ENCODE results near the gene LPIN1.

Gene LPIN1

DNA sequence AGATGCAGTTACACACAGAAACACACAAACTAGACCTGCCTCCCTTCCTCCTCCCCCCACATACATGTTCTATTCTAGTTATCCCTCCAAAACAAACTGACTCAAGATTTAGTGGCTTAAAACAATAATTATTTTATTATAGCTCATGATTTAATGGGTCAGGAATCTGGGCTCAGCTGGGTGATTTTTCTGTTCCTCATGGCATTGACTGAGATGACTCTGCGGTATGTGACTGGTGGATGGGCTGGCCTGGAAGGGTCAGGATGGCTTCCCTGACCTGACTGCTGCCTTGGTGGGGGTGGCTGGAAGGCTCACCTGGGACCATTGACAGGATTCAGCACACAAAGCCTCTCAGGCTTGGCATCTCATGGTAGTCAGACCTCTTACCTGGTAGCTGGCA lies 42.7 kb upstream of the LPIN1 start:
- H3K4me1 ChIP-seq (ENCODE audit: insufficient read depth, poor library complexity, severe bottlenecking), result no peaks in the 10 kb centered on the region
- H3K9me3 ChIP-seq (ENCODE audit: severe bottlenecking), result no peaks in the 10 kb centered on the region
- H3K36me3 ChIP-seq (ENCODE audit: low read depth), result no peaks in the 10 kb centered on the region
- no peaks in the 10 kb centered on the region for H3K27me3 ChIP-seq (ENCODE audit: insufficient read depth, poor library complexity, severe bottlenecking)
- H3K27ac ChIP-seq (ENCODE audit: poor library complexity, severe bottlenecking), result no peak overlapping the region
- ATAC-seq (ENCODE audit: low read depth), result peak; percentile 49; the same call in 1 of the 3 replicates
- DNase-seq (ENCODE audit: low spot score), result no peak
- TF ChIP-seq, protein P1, sequence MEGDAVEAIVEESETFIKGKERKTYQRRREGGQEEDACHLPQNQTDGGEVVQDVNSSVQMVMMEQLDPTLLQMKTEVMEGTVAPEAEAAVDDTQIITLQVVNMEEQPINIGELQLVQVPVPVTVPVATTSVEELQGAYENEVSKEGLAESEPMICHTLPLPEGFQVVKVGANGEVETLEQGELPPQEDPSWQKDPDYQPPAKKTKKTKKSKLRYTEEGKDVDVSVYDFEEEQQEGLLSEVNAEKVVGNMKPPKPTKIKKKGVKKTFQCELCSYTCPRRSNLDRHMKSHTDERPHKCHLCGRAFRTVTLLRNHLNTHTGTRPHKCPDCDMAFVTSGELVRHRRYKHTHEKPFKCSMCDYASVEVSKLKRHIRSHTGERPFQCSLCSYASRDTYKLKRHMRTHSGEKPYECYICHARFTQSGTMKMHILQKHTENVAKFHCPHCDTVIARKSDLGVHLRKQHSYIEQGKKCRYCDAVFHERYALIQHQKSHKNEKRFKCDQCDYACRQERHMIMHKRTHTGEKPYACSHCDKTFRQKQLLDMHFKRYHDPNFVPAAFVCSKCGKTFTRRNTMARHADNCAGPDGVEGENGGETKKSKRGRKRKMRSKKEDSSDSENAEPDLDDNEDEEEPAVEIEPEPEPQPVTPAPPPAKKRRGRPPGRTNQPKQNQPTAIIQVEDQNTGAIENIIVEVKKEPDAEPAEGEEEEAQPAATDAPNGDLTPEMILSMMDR (IDR thresholded peaks at IDR 0.05; ENCODE audit: poor library complexity, severe bottlenecking), result no peak
- H3K4me3 ChIP-seq (ENCODE audit: severe bottlenecking), result no peak overlapping the region

DNA sequence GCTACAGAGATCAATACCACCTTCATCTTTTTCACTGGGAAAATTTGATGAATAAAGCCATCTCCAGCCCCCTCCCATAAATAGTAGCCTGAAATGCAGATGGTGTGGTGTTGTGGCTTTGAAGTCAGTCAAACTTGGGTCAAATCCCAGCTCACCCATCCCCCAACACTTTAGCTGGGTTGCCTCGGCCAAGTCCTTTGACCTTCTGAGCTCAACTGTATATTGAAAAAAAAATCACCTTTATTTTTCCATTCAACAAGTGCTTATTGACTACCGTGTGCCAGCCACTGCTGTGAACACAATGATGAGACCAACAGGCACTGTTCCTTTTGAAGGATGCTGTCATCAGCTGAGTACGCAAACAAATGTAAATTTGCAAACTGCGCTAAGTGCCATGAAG lies 41.4 kb upstream of the LPIN1 start:
- DNase-seq (ENCODE audit: low spot score) (no peak), ATAC-seq (ENCODE audit: low read depth) (no peak)
- H3K4me1 ChIP-seq (ENCODE audit: insufficient read depth, poor library complexity, severe bottlenecking), result peaks cover 3% of the 10 kb centered on the region
- no peaks in the 10 kb centered on the region for H3K9me3 ChIP-seq (ENCODE audit: severe bottlenecking)
- H3K36me3 ChIP-seq (ENCODE audit: low read depth), result no peaks in the 10 kb centered on the region
- no peak overlapping the region for H3K4me3 ChIP-seq (ENCODE audit: severe bottlenecking)
- H3K27ac ChIP-seq (ENCODE audit: poor library complexity, severe bottlenecking), result no peak overlapping the region
- no peaks in the 10 kb centered on the region for H3K27me3 ChIP-seq (ENCODE audit: insufficient read depth, poor library complexity, severe bottlenecking)
- TF ChIP-seq, protein P1 (IDR thresholded peaks at IDR 0.05; ENCODE audit: poor library complexity, severe bottlenecking), result no peak

- no peak overlapping the region for H3K4me3 ChIP-seq (ENCODE audit: severe bottlenecking)
- H3K9me3 ChIP-seq (ENCODE audit: severe bottlenecking), result no peaks in the 10 kb centered on the region
- no peaks in the 10 kb centered on the region for H3K36me3 ChIP-seq (ENCODE audit: low read depth)
- TF ChIP-seq, protein P1 (IDR thresholded peaks at IDR 0.05; ENCODE audit: poor library complexity, severe bottlenecking), result no peak
- DNase-seq (ENCODE audit: low spot score) (no peak), ATAC-seq (ENCODE audit: low read depth) (no peak)
- H3K27ac ChIP-seq (ENCODE audit: poor library complexity, severe bottlenecking), result no peak overlapping the region
- H3K4me1 ChIP-seq (ENCODE audit: insufficient read depth, poor library complexity, severe bottlenecking), result peaks cover 4% of the 10 kb centered on the region
- H3K27me3 ChIP-seq (ENCODE audit: insufficient read depth, poor library complexity, severe bottlenecking), result no peaks in the 10 kb centered on the region
Measured at GRCh38 chr2:11705711-11706110, 40.7 kb upstream of the LPIN1 start.

- no peak overlapping the region for H3K27ac ChIP-seq (ENCODE audit: poor library complexity, severe bottlenecking)
- no peak for ATAC-seq (ENCODE audit: low read depth)
- no peaks in the 10 kb centered on the region for H3K36me3 ChIP-seq (ENCODE audit: low read depth)
- no peak for DNase-seq (ENCODE audit: low spot score)
- H3K9me3 ChIP-seq (ENCODE audit: severe bottlenecking), result no peaks in the 10 kb centered on the region
- no peaks in the 10 kb centered on the region for H3K27me3 ChIP-seq (ENCODE audit: insufficient read depth, poor library complexity, severe bottlenecking)
- H3K4me3 ChIP-seq (ENCODE audit: severe bottlenecking), result no peak overlapping the region
- TF ChIP-seq, protein P1 (IDR thresholded peaks at IDR 0.05; ENCODE audit: poor library complexity, severe bottlenecking), result no peak
- H3K4me1 ChIP-seq (ENCODE audit: insufficient read depth, poor library complexity, severe bottlenecking), result peaks cover 4% of the 10 kb centered on the region
Measured at GRCh38 chr2:11708106-11708505, 38.3 kb upstream of the LPIN1 start.

- H3K4me1 ChIP-seq (ENCODE audit: insufficient read depth, poor library complexity, severe bottlenecking), result peaks cover 4% of the 10 kb centered on the region
Measured at GRCh38 chr2:11709293-11709692, 37.1 kb upstream of the LPIN1 start.

More at GRCh38 chr2:11709293-11709692, 37.1 kb upstream of the LPIN1 start:
- DNase-seq (ENCODE audit: low spot score), result no peak
- no peak overlapping the region for H3K27ac ChIP-seq (ENCODE audit: poor library complexity, severe bottlenecking)
- H3K9me3 ChIP-seq (ENCODE audit: severe bottlenecking), result no peaks in the 10 kb centered on the region
- TF ChIP-seq, protein P1 (IDR thresholded peaks at IDR 0.05; ENCODE audit: poor library complexity, severe bottlenecking), result no peak
- no peaks in the 10 kb centered on the region for H3K27me3 ChIP-seq (ENCODE audit: insufficient read depth, poor library complexity, severe bottlenecking)
- H3K4me3 ChIP-seq (ENCODE audit: severe bottlenecking), result no peak overlapping the region
- no peaks in the 10 kb centered on the region for H3K36me3 ChIP-seq (ENCODE audit: low read depth)
- no peak for ATAC-seq (ENCODE audit: low read depth)
